SK-N-DZ (cell line): ENCODE data around the gene PPAN.

Source experiments
- DNase-seq: peaks from one replicate; pipeline ENCODE4 v3.0.0-alpha.2; 2015; ENCODE audit warnings: low spot score

The PPAN gene

GRCh38 chr19:10091895-10092641 is 14.1 kb upstream of the PPAN start:
- no peak for DNase-seq

DNA sequence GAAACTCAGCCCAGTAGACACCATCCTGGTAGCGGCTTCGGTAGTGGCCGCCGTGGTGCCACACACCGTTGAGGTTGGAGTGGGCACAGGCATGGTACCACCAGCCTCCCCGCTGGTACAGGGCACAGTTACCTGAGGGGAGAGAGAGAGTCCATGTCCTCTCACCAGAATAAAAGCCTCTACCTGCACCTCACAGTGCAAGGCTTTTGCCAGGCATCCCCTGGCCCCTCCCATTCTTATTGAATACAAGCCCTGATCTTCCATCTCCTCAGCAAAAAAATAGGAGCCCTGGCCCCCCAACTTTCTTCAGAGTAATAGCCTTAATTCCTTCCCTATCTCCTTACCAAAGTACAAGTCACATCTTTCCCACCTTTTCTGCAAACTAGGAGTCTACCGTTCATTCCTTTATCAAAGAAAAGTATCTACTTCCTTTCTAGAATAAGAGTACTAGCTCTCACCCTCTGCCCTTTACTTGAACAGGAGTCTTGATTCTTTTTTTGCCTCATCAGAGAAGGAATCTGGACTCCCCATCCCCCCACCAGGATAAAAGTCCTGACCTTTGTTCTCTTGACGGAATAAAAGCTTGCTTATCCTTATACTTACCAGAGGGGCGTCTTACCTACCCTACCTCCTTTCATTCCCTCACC is 13.4 kb upstream of the PPAN start:
- DNase-seq: no peak

DNA sequence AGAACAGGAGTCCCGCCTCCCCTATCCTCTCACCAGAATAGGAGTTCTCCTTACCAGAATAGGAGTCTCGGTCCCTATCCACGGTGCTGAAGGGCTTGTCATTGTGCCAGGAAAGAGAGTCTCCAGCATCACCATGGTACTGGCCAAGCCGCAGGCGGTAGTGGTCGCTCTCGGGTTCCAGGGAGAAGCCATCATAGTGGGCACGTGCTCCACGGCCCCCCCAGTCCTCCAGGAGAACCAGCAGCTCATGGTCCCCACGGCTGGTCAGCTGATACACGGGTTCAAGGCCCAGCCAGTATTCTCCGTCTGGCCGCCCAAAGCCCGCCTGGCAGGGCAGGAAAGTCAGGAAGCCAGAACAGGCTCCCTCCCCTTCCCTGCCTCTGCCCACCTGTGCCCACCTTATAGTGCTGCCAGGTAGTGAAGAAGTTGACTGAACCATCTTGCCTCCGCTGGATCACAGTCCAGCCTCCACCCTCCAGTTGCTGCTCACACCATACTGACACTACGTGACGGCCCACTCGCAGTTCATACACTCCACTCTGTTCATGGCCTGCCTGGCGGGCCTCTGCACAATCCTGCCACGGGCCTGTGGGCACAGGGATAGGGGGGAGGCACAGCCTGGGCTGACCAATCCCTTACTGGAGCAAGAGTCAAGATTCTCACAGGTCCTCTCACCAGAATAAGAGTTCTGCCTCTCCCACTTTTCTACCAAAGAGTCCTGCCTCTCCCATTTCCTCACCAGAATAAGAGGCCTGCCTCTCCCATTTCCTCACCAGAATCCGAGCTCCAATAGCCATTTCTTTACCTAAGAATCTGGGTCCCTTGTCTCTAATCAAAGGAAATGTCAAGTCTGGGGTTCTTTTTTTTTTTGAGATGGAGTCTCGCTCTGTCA is 12.6 kb upstream of the PPAN start:
- DNase-seq: no peak

DNA sequence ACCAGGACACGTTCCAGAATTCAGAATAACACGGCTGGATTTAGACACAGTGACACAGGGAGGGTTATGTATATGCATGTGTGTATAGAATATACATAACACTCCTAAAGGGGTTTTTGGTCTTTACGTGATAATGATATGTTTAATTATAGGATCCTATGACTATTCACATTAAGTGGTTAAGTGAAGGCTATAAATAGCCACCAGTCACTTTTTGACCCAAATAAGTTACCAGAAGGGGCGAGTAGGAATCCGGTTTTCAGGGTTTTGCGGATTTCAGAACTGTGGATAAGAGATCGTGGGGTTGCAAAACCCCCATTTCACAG is 10.6 kb upstream of the PPAN start:
- no peak for DNase-seq

- DNase-seq: peak; percentile 80
Observed at GRCh38 chr19:10095948-10096614, 10.1 kb upstream of the PPAN start.

GRCh38 chr19:10096615-10096963 is 9.6 kb upstream of the PPAN start:
- no peak for DNase-seq

- no peak for DNase-seq
Observed at GRCh38 chr19:10100163-10100785, 5.9 kb upstream of the PPAN start.

- DNase-seq: no peak
Observed at GRCh38 chr19:10102787-10103236, 3.4 kb upstream of the PPAN start.

DNA sequence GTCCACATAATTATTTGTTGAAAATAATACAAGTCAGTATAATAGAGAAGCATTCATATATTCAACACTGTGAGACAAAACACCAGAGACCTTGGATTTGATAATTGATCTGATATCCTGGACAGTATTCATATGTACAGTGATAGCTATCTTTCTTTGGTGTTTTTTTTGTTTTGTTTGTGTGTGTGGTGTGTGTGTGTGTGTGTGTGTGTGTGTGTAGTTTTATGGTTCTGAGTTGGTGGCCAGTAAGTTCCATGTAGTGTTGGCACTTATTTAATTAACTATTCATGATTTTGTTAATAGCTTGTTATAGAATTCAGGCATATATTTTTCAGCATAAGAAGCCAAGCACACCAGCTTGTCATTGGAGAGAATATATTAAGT is 2.0 kb upstream of the PPAN start:
- no peak for DNase-seq

GRCh38 chr19:10104665-10105508 is 1.3 kb upstream of the PPAN start:
- DNase-seq: no peak

DNA sequence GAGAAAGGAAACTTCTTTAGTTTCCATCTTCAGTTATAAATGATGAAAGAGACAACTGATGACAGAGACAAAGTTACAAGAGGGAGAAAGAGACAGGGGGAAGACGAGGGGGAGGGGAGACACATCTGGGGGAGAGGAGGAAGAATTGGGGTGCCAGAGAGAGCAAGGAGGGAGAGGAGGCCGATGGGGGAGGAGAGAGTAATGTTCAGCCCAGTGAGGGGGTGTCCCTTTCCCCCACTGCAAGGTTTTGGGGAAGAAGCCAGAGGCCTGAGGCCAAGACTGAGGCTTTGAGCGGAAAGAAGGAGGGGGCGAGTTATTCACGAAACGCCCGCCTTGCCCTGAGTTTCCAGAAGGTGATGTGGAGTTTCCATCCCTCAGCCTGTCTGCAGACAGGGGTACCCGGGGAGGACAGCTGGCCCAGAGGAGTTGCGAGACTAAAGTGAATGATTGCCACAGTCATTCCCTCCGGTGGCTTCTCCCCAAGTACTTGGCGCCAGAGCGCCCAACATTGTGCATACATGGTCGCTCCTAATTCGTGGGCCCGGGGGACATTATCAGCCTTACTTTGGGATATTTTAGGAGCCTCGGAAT is 558 bp upstream of the PPAN start:
- no peak for DNase-seq

DNA sequence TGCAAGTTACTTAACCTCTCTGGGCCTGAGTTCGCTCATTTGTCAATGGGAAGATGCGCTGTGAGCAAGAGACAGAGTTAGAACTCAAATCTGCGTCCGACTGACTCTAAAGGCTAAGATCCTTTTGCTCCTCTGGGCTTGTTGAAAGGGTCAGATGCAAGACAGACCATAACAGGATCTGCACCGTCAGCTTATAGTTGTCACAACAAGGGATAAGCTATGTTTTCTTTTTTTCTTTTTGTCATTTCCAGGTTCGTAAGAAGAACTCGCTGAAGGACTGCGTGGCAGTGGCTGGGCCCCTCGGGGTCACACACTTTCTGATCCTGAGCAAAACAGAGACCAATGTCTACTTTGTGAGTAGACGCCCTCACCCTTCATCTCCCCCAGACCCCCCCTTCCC is 1.1 kb downstream of the PPAN start:
- DNase-seq: no peak

- no peak for DNase-seq
Observed at GRCh38 chr19:10107817-10108367, 1.7 kb downstream of the PPAN start.

DNA sequence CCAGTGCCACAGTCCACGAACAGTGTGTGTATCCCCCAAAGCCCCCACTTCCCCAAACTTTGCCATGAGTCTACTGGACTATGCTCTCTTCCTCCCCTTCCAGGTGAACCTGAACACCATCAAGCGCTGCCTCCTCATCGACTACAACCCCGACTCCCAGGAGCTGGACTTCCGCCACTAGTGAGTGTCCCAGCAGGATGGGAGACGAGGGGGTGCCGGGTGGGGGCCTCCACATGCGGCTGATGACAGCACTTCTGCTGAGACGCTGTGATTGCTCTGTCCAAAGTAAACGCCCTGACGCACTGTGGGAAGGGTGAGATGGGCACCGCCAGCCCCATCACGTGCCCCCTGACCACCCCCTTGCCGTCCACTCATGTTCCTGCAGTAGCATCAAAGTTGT is 3.4 kb downstream of the PPAN start:
- no peak for DNase-seq

- no peak for DNase-seq
Observed at GRCh38 chr19:10110076-10110971, 4.2 kb downstream of the PPAN start.

DNA sequence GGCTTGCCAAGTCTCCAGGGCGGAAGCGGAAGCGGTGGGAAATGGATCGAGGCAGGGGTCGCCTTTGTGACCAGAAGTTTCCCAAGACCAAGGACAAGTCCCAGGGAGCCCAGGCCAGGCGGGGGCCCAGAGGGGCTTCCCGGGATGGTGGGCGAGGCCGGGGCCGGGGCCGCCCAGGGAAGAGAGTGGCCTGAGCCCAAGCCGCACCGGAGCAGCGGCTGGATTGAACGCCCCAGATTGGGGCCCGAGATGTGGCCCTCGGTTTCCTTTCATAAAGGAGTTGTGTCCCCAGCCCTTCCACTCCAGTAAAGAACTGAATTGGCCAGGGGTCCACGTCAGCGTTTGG is 4.8 kb downstream of the PPAN start:
- no peak for DNase-seq

GRCh38 chr19:10111405-10111811 is 5.2 kb downstream of the PPAN start, which contains the start of gene P2RY11:
P2RY11 (plus strand) TSS chr19:10111693; CDS start chr19:10111722, 29 bp downstream.
- DNase-seq: no peak

DNA sequence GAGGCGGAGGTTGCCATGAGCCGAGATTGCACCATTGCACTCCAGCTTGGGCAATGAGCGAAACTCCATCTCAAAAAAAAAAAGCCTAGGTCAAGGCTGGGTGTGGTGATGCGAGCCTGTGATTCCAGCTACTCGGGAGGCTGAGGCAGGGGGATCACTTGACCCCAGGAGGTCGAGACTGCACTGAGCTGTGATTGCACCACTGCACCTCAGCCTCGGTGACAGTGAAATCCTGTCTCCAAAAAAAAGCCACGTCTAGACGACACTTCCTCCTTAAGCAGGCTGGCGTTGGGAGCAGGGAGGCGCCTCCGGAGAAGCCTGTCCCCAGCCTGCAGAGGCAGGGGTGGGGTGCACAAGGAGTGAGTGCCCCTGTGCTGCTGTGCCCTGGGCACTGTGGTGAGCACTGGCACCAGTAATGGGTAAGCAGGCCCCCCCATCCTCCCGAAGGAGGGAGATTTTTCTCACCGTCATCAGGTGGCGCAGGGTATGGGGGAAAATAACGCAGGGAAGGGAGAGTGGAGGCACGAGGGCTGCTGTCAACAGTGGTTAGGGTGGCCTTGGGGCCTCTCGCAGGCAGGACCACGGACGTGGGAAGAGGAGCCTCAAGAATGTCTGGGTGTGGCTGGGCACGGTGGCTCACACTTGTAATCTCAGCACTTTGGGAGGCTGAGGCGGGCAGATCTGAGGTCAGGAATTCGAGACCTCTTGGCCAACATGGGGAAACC is 6.0 kb downstream of the PPAN start:
- DNase-seq: no peak
